ENCODE data around the gene ZNF737.
"Not testable (repeated sequence)": the region's sequence is repeated elsewhere in the genome, so short reads cannot be mapped to it uniquely, and the experiment has no call there.

Gene ZNF737

DNA sequence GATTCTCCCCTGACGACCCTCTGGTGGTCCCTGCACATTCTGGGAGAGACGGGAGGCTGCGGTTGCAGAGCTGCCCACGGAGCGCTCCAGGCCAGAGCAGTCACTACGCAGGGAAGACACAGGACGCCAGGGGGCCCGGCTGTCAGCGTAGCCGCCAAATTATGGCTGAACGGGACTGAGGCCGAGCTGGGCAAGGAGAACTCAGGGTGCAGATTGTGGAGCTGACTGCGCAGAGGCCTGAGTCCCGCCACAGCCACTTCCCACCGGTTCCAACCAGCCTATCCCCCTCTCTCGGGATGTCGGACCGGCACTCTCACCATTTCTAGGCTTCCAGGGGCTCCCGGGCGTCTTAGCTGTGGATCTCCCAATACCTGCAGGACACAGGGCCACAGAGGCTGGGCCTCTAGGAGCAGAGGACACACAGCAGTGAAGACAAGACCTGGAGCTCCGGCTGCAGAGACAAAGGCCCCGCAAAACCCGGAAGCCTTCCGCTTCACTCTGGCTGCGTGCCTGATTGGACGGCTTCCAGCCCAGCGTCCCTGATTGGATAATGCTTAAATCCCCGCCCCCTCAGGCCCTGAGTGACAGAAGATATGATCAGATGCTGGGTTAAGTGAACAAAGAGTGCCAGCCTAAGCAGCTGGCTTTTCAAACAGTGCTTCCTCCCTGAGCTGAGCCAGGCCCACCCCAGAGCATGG lies at the start of gene ZNF737:
Gene ZNF737, minus strand, starts transcription at position 461 of the 698 bp plus-strand sequence. Its CDS starts 141 bp downstream, at position 320.
- peak; percentile 92 for DNase-seq

DNA sequence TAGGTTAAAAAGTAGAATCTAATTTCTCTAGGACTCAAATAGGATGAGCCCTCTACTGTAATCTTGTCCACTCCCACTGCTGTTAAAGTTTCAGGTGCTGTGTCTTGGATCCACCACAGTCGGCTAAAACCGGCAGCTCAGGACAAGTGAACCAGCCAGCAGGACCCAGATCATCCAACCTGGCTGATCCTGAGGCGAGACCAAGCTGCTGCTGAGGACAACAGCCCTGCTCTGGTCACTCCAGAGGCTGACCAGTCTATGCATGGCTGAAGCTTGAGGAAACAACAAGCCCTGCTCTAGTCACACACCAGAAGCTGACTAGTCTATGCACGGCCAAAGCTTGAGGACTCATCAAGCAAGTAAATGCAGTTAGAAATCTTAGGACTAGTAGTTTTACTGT lies 49.4 kb upstream of the ZNF737 start:
- not testable (repeated sequence) for DNase-seq

DNA sequence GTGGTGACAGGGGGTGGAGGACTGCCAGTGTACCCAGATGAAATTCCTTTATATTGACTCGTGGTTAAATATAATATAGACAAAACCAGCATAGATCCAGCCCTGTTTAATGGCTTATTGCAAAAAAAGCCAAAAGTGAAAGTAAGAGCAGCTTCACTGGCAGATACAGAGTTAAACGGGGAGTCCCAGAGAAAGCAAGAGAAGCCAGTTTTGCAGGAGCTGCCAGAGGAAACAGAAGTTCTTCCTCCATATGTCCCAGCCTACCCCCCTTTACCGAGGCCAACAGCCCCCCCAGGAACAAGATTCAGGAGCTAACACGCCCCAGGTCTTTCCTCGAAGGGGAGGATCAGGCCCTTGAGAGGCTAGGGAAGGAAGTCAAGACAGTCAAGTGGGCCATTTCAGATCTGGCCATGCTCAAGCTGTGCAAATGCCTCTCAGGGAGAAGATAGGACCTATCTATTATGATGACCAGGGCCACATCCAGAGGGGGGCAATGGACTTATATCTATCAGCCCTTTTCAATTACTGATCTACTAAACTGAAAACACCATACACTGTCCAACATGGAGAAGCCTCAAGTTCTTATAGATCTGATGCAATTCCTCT lies 47.2 kb upstream of the ZNF737 start:
- DNase-seq = no peak

DNA sequence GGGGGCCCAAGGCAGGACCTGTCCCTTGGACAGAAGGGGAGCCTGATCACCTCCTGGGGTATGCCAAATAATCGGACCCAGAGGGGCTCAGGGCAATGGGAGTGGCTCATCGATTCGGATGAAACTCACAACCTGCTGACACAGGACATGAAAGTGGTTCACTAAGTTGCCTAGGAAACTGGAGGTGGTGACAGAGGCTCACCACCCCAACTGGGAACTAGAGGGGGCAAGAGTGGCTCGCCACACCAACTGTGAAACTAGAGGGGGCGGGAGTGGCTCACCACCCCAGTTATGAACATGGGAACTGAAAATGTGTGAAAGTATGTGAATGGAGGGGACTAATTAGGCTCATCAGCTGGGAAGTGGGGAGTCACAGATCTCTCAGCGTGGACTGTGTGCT lies 46.3 kb upstream of the ZNF737 start:
- DNase-seq = no peak

DNA sequence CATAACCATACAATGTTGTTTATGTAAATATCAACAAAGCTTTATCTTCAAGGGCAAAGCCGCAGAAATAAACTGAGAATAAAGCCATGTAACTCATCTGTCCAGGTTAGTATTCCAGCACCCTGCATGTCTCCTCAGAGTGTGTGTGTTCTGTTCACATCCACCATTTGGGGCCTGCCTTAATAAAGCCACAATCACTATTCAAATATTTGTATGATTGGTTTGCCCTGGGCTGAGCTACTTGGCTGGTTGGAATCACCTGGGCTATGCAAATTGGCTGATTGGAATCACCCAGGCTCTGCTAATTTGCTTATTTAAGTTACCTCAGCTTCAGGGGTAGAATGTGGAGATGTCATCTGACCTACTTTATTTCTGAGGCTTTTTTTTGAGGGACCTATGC lies 42.4 kb upstream of the ZNF737 start:
- DNase-seq = no peak

DNA sequence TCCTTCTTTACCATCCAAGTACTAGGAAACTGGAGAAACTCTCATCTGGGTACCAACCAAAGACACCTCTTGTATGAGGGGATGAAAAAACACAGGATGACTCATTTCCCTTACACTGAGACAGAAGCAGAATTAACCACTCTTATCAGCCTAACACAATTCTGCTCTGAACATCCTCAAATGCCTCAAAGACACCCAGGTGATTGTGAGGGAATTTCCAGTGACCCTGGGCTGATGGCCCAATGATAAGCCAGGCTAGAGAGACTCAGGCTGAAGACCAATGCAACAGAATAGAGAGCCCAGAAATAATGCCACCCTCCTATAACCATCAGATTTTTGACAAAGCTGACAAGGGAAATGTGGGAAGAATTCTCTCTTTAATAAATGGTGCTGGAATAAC lies 7.0 kb downstream of the ZNF737 start:
- DNase-seq = no peak

DNA sequence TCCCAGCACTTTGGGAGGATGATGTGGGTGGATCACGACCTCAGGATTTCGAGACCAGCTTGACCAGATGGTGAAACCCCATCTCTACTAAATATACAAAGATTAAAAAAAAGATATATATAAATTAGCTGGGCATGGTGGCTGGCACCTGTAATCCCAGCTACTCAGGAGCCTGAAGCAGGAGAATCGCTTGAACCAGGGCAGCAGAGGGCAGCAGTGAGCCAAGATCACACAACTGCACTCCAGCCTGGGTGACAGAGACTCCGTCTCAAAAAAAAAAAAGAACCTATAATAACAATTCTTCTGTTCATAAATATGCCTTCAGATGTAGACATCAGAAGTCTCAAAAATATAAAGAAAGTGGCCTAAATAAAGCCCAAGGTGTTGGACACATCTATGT lies 7.6 kb downstream of the ZNF737 start:
- DNase-seq = no peak

DNA sequence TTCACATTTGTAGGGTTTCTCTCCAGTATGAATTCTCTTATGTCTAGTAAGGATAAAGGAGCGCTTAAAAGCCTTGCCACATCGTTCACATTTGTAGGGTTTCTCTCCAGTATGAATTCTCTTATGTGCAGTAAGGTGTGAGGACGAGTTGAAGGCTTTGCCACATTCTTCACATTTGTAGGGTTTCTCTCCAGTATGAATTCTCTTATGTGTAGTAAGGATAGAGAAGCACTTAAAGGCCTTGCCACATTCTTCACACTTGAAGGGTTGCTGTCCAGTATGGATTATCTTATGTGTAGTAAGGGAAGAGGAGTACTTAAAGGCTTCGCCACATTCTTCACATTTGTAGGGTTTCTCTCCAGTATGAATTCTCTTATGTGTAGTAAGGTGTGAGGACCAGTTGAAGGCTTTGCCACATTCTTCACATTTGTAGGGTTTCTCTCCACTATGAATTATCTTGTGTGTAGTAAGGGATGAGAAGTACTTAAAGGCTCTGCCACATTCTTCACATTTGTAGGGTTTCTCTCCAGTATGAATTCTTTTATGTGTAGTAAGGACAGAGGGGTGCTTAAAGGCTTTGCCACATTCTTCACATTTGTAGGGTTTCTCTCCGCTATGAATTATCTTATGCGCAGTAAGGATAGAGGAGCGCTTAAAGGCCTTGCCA lies 20.8 kb downstream of the ZNF737 start:
- DNase-seq = not testable (repeated sequence)

DNA sequence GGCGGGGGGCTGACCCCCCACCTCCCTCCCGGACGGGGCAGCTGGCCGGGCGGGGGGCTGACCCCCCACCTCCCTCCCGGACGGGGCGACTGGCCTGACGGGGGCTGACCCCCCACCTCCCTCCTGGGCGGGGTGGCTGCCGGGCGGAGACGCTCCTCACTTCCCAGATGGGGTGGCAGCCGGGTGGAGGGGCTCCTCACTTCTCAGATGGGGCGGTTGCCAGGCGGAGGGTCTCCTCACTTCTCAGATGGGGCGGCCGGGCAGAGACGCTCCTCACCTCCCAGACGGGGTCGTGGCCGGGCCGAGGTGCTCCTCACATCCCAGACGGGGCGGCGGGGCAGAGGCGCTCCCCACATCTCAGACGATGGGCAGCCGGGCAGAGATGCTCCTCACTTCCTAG lies 35.3 kb downstream of the ZNF737 start:
- DNase-seq = not testable (repeated sequence)

DNA sequence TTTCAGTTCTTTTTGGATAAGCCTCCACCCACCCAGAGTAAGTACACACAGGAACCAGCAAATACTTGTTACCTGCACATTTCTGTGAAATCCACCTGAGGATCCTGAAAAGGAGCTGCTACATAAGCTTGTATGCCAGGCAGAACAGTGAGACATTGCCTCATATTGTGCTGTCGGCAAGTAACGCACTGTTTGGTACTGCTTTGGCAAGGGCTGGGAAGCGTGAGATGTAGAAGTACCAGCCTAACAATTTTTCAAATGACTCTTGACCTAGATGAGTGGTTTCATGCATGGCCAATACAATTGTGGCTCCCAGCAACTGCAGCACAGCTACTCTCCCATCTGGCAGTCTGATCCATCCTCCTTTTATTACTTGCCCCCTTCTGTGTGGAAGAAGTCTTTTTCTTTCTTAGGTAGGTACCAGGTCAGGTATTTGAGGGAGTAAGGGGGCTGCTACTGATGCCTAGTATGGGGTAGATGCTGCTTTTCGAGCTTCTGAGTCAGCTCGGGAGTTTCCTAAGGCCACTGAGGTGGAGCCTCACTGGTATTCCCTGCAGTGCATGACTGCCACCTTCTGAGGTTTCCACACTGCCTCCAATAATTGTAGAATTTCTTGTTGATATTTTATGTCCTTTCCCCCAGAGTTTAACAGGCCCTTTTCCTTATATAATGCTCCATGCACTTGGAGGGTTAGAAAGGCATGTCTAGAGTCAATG lies 52.2 kb downstream of the ZNF737 start:
- no peak for DNase-seq

DNA sequence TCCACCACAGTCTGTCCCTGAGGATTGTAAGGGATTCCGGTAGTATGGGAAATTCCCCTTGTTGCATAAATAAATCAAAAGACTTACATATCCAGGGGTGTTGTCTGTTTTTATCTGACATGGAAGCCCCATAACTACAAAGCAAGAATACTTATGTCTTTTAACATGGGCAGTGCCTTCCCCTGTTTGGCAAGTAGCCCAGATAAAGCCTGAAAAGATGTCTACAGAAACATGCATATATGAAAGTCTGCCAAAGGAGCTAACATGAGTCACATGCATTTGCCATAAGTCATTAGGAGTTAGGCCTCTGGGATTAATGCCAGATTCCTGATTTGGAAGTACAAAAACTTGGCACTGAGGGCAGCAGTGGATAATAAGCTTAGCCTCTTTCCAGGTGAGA lies 62.1 kb downstream of the ZNF737 start:
- no peak for DNase-seq
